ENCODE data around the gene DBNL.

DBNL gene

DNA sequence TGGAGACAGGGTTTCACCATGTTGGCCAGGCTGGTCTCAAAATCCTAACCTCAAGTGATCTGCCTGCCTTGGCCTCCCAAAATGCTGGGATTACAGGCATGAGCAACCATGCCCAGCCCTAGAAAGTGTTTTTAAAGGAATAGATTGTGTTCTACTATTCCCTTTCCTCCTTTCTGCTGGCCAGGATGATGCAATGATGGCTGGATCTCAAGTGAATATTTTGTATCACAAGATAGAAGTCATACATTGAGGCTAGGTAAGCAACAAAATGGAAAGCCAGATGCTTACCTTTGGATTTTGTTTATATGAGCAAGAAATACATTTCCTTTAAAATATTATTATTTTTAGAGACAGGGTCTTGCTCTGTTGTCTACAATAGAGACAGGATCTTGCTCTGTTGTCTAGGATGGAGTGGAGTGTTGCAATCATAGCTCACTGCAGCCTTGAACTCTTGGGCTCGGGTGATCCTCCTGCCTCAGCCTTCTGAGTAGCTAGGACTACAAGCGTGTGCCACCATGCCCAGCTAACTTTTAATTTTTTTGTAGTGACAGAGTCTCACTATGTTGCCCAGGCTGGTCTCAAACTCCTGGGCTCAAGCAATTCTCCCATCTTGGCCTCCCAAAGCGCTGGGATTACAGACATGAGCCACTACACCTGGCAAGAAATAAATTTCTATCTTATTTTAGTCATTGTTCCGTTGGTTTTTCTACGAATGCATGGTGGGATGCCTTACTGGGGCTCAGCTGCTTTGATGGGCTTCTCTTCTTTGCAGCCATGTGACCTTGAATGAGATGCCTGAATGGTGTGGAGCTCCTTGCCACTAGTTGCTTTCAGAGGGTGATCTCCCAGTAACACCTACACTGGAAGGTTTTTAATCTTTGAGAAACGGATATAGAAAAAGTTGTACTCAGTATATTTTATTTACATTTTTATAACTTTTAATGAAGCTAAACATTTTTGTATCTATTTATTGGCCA lies 53.9 kb downstream of the DBNL start:
- no peak for DNase-seq (ENCODE audit: low read depth in 1 of 2, low spot score in 1 of 2)

DNA sequence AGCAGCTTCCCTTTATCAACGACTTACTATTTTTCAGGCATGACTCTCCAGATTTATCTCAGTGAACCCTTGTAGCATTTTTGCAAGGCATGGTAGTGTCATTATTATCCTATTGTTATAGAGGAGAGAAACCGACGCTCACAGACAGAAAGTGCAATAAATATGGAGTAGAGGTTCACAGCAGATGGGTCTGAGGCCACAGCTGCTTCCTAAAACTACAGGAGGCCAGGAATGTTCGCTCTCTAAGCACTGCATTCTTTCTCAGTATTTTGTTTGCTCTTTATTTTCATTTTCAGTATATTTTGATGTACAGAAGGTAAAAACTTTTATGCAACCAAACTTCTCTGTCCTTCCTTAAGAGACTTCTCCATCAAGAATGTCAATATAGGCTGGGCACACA lies 55.2 kb downstream of the DBNL start:
- no peak for DNase-seq (ENCODE audit: low read depth in 1 of 2, low spot score in 1 of 2)

DNA sequence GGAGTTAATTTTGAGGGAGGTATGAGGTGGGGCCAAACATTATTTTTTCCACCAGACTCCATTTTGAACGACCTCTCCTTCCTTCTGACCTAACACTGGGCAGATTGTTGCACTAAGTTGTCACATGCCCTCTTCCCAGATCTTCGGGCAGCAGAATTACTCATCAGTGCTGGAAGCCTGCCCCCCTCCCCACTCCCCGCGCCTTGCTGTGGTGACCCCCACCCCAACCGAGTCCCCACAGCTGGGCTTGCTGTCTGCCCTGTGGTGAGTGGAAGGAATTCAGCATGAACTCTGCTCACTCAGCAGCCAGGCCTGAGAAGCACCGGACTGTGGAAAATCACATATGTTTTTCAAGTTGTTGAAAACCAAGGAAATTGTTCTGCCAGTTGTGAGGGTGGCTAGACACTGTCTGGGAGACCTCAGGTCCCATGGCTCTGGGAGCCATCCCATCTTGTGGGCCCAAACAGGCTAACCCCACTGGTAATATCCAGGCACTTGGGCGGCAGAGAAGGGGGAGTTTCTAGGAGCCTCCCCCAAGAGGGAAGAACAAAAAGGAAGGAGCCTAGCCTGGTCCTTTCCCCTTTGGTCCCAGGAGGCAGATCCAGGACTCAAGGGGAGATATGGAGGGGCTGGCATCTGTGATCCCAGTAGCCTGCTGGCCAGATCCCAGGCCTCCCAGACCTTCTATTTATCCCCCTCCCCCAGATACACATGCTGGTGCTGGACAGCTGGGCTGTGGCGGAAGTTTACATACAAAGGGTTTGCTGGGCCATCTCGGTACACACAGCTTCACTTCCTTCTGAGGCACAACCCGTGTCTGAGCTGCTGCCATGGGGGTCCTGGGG lies 56.2 kb downstream of the DBNL start:
- no peak for DNase-seq (ENCODE audit: low read depth in 1 of 2, low spot score in 1 of 2)

DNA sequence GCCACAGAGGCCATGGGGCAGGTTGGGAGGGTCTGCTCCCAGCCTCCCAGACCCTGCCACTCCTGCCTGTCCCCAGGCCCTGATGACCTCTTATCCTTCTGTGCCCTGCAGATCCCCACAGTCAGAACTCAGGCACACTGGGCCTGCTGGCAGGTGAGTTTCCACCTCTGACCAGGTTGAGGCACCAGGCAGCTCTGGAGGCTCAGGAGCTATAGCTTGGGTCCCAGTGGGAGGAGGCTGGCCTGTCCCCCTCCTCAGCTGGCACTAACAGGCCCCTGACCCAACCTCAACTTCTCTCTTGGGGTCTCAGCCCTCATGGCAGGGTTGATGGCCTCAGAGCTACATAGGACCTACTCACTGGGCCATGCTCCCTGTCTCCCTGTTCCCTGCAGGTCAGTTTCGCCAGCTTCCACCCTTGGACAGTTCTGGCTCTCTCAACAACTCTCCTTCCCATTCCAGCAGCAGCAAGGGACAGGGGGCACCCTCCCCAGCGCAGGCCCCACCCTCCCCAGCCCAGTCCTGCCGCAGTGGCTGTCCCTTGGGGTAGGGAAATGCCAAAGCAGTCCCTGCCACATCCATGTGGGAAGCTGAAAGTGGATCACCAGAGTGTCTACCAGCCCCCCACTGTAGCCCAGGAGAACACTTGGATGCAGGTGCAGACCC lies 56.9 kb downstream of the DBNL start:
- DNase-seq (ENCODE audit: low read depth in 1 of 2, low spot score in 1 of 2), result no peak

DNA sequence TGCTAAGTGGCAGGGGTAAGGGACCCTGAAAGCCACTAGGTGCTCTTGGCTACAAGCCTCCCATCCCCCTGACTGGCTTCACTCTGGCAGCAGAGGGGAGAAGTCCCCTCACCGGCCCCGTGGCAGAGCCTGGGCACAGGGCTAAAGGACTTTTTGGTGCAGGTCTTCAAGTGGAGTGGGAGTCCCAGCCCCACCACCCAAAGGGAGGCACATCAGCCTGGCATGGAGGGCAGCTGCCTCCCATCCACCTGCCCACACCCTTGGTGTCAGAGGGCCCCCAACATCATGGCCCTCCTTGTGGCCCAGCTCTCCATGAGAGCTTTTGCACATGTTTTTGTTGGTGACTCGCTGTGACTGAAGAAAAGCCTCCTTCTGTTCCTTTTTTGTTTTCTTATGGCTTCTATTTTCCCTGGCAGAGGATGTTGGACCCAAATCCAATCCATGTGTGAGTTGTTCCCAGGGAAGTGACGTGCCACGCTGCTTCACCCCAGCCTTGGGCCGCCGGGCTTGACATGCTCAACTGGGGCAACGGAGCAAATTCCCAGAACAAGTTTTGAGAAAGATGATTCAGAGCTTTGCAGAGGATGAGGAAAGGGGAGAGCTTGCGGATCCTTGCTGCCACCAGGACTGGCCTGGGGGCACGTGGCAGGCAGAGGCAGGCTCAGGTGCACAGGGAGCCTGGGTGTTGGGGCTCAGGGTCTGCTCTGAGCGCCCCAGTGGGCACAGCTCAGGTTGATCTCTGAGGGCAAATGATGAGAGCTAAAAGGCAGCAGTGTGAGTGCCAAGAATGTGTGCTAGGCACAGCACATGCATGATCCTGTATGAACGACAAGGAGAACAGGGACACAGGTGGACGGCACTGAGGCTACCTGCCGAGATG lies 57.7 kb downstream of the DBNL start:
- DNase-seq (ENCODE audit: low read depth in 1 of 2, low spot score in 1 of 2), result no peak

DNA sequence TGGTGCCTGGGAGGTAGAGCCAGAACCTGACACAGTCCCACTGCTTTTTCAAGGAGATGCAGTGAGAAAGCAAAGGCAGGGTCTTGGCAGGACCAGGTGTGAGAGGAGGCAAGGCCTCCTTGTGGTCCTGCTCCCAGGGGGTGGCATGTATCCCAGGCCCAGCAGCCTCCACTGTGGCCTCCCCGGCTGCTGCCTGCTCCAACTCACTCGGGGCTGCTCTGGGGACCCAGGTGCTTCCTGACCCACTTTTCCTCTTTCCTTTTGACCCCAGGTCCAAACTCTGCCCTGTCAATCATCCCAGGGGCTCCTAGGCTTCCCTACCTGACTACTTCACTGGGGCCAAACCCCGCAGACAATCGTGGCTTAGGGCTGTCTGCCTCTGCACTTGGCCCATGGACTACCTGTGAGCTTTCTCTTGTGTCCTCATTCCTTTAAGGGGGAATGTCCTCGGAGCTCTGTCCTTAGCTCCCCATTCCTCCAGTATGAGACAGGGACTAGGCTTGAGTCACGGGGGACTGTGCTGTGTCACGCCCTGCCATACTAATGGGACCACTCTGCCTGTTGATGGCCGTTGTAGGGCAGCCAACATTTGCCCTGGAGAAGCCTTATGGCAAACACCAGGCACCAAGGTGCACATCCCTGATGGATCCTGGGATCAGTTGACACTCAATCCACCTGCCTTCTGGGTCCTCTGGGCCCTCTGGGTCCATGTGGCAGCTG lies 58.5 kb downstream of the DBNL start:
- no peak for DNase-seq (ENCODE audit: low read depth in 1 of 2, low spot score in 1 of 2)

DNA sequence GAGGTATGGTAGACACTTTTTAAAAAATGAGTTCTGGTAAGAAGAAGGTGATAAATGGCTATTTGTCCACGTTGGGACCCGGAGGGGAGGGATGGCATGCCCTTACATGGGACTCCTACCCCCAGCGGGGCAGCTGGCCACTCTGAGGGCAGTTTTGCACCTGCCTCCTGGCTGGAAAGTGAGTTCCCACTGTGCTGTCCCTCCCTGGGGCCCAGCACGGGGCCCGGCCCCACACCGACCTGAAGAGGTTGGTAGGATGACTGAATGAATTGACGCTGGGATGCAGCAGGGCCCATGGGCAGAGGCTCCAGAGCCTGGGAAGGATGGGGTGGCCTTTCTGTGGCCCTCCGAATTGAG lies 59.0 kb downstream of the DBNL start:
- DNase-seq (ENCODE audit: low read depth in 1 of 2, low spot score in 1 of 2), result no peak

DNA sequence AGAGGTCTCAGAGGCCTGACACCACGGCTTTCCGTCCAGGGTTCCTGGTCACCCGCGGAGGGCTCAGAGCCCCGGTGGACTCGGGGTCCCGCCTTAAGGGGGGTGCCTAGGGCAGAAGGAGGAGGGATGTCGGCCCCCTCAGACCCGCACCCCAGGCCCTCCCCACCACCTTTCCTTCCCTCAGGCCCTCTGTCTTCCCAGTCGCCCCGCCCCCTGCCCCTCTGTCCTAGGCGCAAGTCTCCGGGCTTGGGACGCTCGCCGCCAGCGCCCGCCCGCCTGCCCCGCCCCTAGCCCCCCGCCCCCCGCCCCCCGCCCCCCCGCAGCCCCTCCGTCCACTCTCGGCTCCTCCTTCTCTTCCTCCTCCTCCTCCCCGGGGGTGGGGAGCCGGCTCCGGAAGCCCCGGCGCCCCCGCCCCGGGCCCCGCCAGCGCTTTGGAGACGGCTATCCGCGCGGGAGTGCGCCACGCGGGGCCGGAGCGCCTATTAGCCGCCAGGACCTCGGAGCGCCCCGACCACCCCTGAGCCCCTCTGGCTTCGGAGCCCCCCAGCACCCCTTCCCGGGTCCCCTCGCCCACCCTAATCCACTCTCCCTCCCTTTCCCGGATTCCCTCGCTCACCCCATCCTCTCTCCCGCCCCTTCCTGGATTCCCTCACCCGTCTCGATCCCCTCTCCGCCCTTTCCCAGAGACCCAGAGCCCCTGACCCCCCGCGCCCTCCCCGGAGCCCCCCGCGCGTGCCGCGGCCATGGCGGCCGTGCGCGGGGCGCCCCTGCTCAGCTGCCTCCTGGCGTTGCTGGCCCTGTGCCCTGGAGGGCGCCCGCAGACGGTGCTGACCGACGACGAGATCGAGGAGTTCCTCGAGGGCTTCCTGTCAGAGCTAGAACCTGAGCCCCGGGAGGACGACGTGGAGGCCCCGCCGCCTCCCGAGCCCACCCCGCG lies 59.7 kb downstream of the DBNL start, which contains the start of gene AEBP1:
TSS of gene AEBP1 (plus strand) at position 423 of the 937 bp plus-strand sequence. CDS start at position 744, 321 bp downstream.
- no peak for DNase-seq (ENCODE audit: low read depth in 1 of 2, low spot score in 1 of 2)

DNA sequence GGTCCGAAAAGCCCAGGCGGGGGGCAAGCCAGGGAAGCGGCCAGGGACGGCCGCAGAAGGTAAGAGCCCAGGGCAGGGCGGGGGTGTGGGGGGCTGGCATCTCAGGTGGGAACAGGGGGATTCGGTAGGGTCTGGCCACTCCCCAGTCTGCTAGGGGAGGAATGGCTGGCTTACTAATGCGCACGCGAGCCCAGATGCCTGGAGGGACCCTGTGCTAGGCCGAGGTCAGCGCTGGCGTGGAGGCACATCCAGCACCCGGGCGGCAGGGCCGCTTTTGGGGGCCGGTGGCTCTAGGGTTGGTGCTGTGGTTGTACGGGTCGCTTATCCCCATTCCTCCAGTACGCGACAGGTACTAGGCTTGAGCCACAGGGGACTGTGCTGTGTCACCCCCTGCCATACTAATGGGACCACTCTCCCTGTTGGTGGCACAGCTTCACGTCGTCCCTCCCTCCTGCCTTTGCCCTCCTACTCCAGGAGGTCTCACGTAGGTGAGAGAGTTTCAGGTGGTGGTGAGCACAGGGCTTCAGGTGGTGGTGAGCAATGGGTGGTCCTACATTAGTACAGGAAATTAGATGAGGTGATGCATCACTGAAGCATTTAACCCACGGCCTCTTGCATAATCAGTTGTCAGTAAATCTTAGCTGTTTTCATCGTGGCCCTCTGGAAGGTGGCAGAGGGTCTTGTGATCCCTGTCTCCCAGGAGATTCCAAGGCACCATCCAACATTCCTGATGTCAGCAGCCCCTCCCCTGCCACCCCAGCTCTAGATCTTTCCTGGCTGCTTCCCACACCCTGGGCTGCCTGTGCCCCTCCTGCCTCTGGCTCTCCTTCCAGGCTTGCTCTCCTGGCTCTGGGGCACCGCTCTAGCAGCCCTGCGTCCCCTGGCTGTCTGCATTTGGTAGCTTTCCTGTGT lies 60.6 kb downstream of the DBNL start:
- DNase-seq (ENCODE audit: low read depth in 1 of 2, low spot score in 1 of 2), result no peak

DNA sequence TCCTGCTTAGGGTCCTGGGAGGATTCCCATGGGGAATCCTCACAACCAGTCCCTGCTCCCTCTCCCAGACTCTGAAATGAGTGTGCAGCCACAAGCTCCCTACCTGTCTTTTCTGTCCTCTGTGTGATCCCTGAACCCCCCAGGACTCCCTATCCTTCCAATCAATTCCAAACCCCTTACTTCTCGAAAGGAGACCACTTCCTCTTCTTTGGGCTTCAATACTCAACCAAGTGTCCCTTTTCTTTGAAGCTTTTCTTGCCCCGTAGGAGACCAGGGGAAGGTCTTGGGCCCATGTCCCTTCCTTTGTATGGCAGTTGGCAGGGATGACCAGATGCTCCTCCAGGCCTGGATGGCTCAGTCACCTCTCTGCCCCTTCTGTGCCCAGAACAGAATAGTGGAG lies 61.3 kb downstream of the DBNL start:
- no peak for DNase-seq (ENCODE audit: low read depth in 1 of 2, low spot score in 1 of 2)

DNA sequence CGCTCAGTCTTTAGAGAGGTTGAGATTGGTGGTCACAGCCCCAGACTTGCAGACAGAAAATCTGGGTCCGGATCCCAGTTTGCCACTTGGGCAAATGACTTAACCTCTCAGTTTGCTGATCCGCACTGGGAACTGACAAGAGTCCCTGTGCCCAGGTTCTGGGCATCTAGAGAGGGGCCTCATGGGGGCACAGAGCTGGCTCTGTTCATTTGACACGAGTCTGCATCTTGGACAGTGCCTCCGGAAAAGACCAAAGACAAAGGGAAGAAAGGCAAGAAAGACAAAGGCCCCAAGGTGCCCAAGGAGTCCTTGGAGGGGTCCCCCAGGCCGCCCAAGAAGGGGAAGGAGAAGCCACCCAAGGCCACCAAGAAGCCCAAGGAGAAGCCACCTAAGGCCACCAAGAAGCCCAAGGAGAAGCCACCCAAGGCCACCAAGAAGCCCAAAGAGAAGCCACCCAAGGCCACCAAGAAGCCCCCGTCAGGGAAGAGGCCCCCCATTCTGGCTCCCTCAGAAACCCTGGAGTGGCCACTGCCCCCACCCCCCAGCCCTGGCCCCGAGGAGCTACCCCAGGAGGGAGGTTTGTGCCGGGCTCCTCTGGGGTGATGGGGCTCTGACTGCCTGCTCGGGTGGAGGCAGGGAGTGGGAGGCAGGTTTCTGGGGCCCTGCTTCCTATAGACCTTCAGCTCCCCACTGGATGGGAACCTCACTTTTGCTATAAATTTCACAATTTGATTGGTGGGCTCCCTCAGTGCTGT lies 62.0 kb downstream of the DBNL start:
- DNase-seq (ENCODE audit: low read depth in 1 of 2, low spot score in 1 of 2), result no peak

DNA sequence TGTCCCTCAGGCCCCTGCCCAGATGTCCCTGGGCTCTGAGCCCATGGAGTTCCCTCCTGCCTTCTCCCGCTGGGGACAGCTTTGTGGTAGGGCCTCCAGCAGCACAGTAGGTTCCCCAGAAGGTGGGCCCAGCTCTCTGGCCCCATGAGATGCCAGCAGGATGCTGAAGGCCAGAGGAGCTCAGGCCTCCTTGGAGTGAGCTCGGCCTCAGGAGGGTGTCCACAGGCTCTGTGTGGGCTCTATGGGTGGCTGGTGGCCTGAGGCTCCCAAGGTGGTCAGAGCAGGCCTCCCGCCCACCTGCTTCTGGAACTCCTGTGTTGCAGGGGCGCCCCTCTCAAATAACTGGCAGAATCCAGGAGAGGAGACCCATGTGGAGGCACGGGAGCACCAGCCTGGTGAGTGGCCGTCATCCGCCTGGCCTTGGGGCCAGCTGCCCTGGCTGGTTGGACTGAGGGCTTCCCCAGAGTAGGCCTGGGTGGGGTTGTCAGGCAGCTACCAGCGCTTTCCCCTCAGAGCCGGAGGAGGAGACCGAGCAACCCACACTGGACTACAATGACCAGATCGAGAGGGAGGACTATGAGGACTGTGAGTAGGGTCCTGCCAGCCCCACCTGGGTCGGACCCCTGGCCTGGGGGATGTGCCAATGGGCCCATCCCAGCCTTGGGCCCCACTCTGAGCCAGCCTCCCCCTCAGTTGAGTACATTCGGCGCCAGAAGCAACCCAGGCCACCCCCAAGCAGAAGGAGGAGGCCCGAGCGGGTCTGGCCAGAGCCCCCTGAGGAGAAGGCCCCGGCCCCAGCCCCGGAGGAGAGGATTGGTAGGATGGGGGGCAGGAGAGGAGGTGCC lies 62.8 kb downstream of the DBNL start:
- DNase-seq (ENCODE audit: low read depth in 1 of 2, low spot score in 1 of 2), result no peak

DNA sequence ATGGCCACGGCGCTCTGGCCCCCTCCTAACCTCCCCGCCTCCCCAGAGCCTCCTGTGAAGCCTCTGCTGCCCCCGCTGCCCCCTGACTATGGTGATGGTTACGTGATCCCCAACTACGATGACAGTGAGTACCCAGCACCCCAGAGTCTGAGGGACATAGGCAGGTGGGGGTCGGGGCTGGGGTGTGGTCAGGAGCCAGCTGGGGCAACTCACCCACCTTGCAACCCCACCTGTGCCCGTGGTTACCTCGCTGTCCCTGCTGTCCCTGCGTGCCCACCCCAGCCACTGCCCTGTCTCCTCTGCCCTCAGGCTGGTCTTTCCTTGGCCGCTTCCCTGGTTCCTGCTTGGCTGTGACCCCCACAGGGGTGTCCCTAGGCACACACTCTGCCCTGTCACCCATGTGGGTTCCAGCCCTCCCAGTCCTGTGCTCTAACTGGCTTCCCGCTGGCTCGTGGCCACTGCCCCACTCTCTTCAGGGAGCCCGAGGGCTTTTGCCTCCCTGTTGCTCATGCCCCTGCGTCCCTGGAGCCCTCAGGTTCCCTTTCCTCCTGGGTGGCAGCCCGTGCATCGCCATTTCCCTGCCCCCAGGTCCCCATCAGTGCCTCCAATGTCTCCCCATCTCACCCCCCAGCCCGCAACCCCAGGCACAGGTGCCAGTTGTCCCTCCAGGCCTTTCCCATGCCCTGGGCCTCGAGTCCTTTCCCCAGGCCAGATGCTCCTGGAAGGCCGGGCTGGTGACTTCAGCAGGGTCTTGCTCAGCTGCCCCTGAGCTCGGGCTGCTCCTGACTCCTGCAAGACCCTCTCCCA lies 63.7 kb downstream of the DBNL start:
- no peak for DNase-seq (ENCODE audit: low read depth in 1 of 2, low spot score in 1 of 2)

DNA sequence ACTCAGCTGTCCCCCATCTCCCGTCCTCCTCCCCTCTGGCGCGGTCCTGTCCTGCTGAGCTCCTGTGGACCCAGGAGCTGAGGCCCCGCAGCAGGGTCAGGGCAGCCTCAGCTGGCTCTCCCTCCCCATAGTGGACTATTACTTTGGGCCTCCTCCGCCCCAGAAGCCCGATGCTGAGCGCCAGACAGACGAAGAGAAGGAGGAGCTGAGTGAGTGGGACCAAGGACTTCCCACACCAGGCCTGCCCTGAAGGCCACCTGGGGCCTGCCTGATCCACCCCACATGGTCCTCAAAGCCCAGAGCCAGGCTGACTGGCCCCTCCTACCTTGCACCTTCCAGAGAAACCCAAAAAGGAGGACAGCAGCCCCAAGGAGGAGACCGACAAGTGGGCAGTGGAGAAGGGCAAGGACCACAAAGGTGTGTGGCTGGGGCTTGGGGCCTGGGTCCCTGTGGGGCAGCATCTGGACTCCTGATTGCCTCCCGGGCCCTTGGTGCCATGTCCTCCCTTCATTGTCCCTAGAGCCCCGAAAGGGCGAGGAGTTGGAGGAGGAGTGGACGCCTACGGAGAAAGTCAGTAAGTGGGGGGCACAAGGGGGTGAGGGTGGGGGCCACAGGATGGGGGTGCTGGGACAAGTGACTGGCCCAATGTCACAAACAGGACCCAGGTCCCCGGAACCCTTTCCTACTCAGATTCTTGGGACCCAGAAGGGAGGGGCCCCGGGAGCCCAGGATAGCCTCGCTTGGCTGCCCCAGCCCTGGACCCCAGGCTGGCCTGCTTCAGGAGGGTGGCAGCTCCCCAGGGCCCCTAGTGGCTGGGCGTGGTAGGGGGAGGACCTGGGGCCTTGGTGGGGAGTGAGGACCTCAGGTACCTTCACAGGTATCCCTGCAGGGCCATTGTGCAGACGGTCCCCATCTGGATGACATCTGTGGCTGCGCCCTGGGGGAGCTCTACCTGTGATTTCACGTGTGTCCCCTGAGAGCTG lies 64.6 kb downstream of the DBNL start:
- no peak for DNase-seq (ENCODE audit: low read depth in 1 of 2, low spot score in 1 of 2)

Data from activated CD4-positive, alpha-beta T cell treated with anti-CD3 and anti-CD28 coated beads, Interleukin-2, amount 50 U/mL, for 24 hours (primary cell).